ENCODE results near the gene ZMYND8. TPM values are rescaled to one million over a fixed set of nuclear protein-coding genes. Genes with fewer than 3 reads are reported as not detected.

The ZMYND8 gene
- total RNA-seq, 1 donor from 2014 or later, result 19.2 TPM

- no peaks in the 10 kb centered on the region for H3K27me3 ChIP-seq (ENCODE audit: control insufficient read depth, insufficient read depth, low read length)
- no peak overlapping the region for H3K4me3 ChIP-seq (ENCODE audit: low read depth, low read length)
- H3K36me3 ChIP-seq (ENCODE audit: control insufficient read depth, insufficient read depth, low read length), result peaks cover 2% of the 10 kb centered on the region
- no peak for TF ChIP-seq CTCF (IDR thresholded peaks at IDR 0.05; ENCODE audit: insufficient read depth, low read length, poor library complexity, severe bottlenecking)
- peak; percentile 82 for DNase-seq (ENCODE audit: low read depth)
Measured at GRCh38 chr20:47330933-47331708, 25.4 kb downstream of the ZMYND8 start.

- Histone ChIP-seq H3K27me3 (ENCODE audit: control insufficient read depth, insufficient read depth, low read length) (no peaks in the 10 kb centered on the region), H3K36me3 (ENCODE audit: control insufficient read depth, insufficient read depth, low read length) (peaks cover 2% of the 10 kb centered on the region), H3K4me3 (ENCODE audit: low read depth, low read length) (no peak overlapping the region)
- TF ChIP-seq CTCF (IDR thresholded peaks at IDR 0.05; ENCODE audit: insufficient read depth, low read length, poor library complexity, severe bottlenecking), result no peak
- DNase-seq (ENCODE audit: low read depth), result no peak
Measured at GRCh38 chr20:47330071-47330470, 26.4 kb downstream of the ZMYND8 start.

- TF ChIP-seq CTCF (IDR thresholded peaks at IDR 0.05; ENCODE audit: insufficient read depth, low read length, poor library complexity, severe bottlenecking), result no peak
- H3K4me3 ChIP-seq (ENCODE audit: low read depth, low read length), result no peak overlapping the region
- DNase-seq (ENCODE audit: low read depth), result no peak
- peaks cover 2% of the 10 kb centered on the region for H3K36me3 ChIP-seq (ENCODE audit: control insufficient read depth, insufficient read depth, low read length)
- no peaks in the 10 kb centered on the region for H3K27me3 ChIP-seq (ENCODE audit: control insufficient read depth, insufficient read depth, low read length)
Measured at GRCh38 chr20:47328129-47328528, 28.4 kb downstream of the ZMYND8 start.

GRCh38 chr20:47327711-47328110 is 28.8 kb downstream of the ZMYND8 start:
- DNase-seq (ENCODE audit: low read depth), result no peak
- no peaks in the 10 kb centered on the region for H3K27me3 ChIP-seq (ENCODE audit: control insufficient read depth, insufficient read depth, low read length)
- peaks cover 2% of the 10 kb centered on the region for H3K36me3 ChIP-seq (ENCODE audit: control insufficient read depth, insufficient read depth, low read length)
- TF ChIP-seq CTCF (IDR thresholded peaks at IDR 0.05; ENCODE audit: insufficient read depth, low read length, poor library complexity, severe bottlenecking), result no peak
- no peak overlapping the region for H3K4me3 ChIP-seq (ENCODE audit: low read depth, low read length)

- Histone ChIP-seq H3K36me3 (ENCODE audit: control insufficient read depth, insufficient read depth, low read length) (no peaks in the 10 kb centered on the region), H3K4me3 (ENCODE audit: low read depth, low read length) (no peak overlapping the region), H3K27me3 (ENCODE audit: control insufficient read depth, insufficient read depth, low read length) (no peaks in the 10 kb centered on the region)
- no peak for DNase-seq (ENCODE audit: low read depth)
- TF ChIP-seq CTCF (IDR thresholded peaks at IDR 0.05; ENCODE audit: insufficient read depth, low read length, poor library complexity, severe bottlenecking), result no peak
Measured at GRCh38 chr20:47326658-47327268, 29.7 kb downstream of the ZMYND8 start.

Data from kidney epithelial cell (primary cell).